DMS114 treated with DMSO at 0.1 percent for 48 hours (cell line): ENCODE results near the gene DRGX.

Source experiments
- DNase-seq: peaks from one replicate; lab custom pipeline; 2025; ENCODE audit not compliant: unreplicated experiment; lab: John Stamatoyannopoulos, UW

The DRGX gene

DNA sequence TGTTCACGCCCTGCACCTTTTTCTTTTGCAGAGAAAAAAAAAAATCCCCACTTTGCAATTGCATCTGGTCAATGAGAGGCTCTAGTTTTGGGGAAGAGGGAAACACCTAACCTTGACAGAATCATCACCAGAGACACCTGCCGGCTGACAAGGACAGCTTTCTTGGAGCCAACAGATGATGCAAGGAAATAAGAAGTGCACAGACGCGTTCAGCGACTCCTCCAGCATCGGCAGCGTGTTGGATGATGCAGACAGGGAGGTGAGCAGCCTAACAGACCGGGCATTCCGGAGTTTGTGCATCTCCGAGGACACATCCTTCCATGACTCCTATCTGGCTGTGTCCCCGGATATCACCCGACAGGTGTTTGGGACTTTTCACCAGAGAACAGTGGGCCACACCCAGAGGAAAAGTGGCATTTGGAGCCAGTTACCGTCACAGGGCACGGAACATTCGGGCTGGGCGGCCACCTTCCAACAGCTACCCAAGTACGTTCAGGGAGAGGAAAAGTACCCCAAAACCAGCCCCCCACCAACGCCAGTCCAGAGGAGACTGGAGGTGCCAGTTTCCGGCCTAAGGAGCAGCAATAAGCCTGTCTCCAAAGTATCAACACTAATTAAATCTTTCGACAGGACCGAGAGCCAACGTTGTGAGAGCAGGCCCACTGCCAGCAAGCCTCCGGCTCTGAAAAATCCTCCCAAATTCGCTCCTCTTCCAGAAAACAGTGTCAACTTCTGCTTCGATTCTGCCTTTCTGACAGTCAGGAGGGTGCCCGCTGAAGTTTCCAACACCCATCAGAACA lies 73.3 kb downstream of the DRGX start:
- DNase-seq, result no peak

GRCh38 chr10:49321021-49321420 lies 74.9 kb downstream of the DRGX start:
- DNase-seq, result no peak

DNA sequence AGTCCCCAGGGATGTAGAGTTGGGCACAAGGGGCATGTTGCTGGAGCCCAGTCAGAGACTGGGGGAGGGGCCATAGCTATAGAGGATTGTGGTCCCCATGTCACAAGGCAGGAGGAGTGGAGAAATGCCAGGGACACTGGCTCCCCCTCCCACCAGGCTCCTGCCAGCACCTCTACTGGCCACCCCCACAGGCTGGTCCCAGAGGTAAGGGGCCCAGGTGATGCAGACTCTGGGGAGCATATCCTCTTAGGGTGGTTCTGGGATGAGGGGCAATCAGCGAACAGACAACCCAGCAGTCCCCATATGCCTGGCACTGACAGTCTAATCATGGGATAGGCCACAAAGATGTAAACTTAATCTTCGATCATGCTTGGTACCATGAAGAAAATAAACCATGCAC lies 75.7 kb downstream of the DRGX start:
- DNase-seq, result no peak

DNA sequence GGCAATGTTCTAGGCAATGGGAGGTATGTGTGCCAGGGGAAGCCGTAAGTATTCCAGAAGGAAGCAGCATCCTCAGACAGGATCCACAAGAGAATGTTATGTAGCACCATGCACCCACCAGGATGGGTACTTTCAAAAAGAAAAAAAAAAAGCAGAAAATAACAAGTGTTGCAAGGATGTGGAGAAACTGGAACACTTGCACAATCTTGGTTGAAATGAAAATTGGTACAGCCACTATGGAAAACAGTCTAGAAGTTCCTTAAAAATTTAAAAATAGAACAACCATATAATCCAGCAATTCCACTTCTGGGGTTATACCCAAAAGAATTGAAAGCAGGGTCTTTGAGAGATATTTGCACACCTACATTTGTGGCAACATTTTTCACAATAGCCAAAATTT lies 76.7 kb downstream of the DRGX start:
- no peak for DNase-seq

DNA sequence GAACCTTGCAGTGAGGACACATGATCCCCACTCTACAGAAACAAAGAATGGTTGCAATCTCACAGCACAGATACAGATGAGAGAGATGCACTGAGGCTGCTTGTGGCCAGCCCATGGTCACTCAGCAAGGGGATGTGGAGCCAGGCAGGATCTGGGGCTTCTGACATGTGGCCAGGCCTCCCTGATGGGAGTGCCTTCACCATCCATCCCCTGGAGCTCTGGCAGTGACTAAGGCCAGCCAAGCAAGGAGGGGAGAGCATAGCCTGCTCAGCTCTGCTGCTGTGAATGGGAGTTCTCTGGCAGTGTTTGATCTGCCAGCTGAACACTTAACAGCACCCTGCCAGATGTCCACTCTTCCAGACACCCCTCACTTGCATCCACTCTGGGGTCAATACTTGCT lies 77.1 kb downstream of the DRGX start:
- DNase-seq, result no peak

GRCh38 chr10:49318028-49318427 lies 77.9 kb downstream of the DRGX start:
- DNase-seq, result no peak

DNA sequence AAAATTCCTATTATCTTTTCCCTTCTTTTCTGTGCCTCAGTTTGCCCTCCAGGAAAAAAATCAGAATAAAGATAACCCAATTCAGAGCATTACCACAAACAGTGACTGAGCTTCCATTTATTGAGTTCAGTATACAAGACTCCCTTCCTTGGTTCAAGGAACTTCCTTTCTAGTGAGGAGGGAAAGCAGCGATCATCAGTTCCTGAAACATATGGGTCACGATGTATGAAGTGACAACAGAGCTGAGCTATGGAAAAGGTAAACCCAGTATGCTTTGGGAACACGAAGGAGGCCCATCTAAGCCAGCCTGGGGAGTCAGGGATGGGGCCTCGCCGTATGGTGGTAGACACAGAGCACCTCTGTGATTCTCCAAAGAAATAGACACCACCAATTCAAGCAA lies 81.1 kb downstream of the DRGX start:
- DNase-seq, result no peak
